Stimulated activated naive CD4-positive, alpha-beta T cell treated with Interleukin-2 at 50 U/mL for 16 hours (primary cell): ENCODE measurements around the gene ADNP2.

ENCODE experiments used
- DNase-seq: peaks from one replicate; lab custom pipeline; 2025; lab: John Stamatoyannopoulos, UW

ADNP2 gene

DNA sequence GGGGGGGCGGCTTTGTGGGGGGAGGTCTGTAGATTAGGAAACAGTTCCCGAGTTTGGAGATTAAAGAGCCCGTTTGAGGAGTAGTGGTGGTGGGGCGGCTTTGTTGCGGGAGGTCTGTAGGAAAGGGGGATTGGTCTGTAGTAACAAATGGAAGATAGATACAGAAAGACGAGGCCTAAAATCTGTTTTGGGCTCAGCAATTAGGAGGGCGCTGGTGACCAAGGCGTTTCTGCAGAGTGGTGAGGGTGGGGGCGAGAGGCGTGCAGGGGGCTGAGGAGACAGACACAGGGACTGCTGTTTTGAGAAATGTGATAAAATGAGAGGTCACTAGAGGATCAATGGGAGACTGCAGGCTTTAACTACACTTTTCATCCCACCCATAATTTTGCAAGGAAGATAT lies 1.6 kb upstream of the ADNP2 start:
- DNase-seq, result no peak

DNA sequence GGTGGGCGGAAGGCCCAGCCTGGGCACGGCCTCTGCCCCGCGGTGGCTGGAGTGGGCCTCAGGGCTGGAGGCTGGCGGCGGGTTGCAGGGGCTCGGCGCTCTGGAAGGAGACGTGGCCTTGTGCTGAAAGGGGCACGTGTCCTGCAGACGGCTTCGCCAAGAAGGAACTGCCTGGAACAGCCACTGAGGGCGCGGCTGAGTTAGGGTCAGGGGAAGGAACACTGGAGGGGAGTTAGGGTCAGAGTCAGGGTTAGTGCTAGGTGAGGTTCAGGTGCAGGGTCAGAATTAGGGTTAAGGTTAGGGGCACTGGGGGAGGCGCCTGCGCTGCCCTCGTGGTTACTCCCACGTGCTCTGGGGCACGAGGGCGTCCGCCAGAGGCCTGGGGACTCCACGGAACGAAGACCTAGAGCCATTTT lies 933 bp upstream of the ADNP2 start:
- no peak for DNase-seq

DNA sequence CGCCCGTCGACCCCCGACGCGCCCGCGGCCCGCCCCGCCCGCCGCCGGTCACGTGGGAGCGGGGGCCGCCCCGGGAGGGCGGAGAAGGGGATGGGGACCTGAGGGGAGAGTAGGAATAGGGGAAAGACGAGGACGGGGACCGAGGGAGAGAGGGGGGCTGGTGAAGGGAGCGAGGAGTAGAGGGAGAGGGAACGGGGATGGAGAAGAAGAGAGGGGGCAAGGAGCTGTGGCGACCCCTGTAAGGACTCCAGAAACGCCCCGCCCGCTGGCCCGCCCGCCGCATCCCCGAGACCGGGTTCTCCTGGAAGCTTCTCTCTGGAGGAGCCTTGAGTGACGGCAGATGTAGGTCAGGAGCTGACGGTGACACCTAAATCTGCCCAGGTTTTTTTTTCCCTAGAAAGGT lies 615 bp downstream of the ADNP2 start:
- DNase-seq, result no peak

DNA sequence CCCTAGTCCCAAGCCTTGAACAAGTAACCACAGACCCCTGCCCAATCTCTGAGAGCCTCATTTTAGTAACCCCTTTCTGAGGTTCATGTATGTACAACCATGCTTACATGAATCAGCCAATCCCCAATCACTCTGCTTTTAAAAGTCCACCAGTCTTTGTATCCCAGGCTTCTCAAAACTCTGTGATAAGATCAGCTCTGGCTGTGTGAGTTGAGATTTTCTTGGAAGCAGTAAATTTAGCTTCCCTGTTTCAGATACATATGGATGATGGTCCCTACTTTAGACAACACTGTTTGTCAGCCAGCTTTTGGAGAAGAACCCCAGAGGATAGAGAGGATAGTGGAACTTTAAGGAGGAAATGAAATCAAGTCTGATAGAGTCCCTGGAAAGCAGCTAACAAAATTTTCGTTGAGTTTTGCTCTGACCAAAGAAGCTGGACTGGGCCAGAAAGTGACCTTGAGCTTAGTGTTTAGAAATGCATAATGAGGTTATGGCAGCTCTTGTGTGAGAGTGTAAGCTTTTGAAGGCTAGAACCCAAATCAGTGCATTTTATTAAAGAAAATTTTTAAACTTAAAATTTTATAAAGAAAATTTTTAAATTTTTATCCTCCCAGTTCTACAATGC lies 3.7 kb downstream of the ADNP2 start:
- no peak for DNase-seq

DNA sequence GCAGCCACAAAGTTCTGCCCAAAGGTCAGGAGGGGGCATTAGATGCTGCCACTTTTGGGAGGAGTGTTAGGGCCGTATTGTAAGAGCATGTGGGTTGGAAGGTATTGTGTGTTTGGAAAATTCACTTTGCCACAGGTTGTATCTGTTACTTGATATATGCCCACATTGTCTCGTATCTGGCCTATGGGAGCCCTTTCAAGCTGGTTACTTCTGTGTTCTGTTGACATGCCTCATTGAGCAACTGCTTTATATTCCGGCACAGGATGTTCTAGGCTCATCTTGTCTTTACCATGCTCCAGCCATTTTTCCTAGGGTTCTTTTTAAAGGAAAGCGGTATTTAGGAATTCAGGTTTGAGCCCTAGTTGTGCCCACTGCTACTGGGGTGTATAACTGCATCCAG lies 6.0 kb downstream of the ADNP2 start:
- DNase-seq, result no peak

DNA sequence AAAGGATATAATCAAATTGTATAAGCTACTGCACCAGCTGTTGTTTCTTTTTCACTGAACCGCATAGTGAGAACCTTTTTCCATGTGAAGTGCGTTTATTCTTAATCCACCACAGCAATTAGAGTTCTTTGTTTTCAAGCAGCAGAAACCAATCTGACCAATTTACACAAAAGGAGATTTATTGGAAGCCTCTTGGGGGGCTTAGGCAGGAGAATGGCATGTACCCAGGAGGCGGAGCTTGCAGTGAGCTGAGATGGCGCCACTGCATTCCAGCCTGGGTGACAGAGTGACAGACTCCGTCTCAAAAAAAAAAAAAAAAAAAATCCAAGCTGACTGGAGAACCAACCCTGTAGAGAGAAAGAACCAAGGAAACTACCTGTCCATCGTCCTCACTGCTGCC lies 10.0 kb downstream of the ADNP2 start:
- no peak for DNase-seq

DNA sequence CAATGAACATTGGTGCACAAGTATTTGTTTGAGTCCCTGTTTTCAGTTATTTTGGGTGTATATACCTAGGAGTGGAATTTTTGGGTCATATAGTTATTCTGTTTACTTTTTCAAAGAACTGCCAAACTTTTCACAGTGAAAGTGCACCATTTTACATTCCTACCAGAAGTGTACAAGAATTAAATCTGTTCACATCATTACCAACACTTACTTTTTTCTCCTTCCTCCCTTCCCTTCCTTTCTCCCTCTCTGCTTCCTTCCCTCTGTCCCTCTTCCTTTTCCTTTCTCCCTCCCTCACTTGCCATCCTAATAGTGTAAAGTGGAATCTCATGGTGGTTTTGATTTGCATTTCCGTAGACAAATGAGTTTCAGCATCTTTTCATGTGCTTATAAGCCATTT lies 11.9 kb downstream of the ADNP2 start:
- no peak for DNase-seq

DNA sequence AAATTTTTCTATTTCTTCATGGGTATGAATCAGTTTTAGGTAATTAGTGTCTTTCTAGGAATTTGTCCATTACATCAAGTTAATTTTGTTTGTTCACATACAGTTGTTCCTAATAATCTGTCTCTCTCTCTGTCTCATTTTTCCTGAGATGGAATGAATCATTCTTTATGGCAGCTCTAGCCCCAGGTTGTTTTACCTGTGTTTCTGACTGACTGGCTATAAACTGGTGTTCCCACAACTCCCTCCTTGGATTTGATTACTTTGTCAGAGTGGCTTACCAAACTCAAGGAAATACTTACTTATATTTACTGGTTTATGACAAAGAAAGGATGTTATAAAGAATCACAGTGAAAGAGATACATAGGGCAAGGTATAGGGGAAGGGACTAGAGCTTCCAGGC lies 15.1 kb downstream of the ADNP2 start:
- no peak for DNase-seq

DNA sequence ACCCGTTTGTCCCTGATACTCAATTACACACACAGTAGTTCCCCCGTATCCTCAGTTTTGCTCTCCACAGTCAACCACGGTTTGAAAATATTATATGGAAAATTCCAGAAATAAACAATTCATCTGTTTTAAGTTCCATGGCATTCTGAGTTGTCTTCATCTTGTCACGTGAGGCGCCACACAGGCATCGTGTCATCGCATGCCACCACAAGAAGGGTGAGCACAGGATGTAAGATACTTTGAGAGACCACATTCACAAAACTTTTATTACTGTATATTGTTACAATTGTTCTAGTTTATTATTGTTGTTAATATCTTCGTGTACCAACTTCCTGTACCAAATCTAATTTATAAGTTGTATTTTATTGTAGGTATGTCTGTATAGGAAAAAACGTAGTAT lies 17.7 kb downstream of the ADNP2 start:
- DNase-seq, result no peak

DNA sequence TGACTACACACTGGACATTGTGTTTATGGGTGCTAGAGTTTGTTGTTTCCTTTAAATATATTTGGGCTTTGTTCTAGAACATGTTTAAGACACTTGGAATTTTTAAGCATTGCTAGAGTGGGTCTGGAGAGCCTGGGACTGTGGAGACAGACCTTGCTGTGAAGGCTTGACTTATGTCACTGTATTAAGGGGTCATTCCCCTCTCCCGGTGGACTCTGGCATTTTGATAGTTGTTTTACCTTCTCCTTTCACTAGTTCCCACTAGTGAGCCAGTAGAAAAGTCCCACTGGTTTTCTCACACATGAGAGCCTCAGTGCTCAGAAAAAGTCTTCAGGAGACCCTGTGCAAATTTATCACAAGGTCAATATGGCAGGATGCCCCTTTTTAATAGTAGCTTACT lies 18.6 kb downstream of the ADNP2 start:
- no peak for DNase-seq

DNA sequence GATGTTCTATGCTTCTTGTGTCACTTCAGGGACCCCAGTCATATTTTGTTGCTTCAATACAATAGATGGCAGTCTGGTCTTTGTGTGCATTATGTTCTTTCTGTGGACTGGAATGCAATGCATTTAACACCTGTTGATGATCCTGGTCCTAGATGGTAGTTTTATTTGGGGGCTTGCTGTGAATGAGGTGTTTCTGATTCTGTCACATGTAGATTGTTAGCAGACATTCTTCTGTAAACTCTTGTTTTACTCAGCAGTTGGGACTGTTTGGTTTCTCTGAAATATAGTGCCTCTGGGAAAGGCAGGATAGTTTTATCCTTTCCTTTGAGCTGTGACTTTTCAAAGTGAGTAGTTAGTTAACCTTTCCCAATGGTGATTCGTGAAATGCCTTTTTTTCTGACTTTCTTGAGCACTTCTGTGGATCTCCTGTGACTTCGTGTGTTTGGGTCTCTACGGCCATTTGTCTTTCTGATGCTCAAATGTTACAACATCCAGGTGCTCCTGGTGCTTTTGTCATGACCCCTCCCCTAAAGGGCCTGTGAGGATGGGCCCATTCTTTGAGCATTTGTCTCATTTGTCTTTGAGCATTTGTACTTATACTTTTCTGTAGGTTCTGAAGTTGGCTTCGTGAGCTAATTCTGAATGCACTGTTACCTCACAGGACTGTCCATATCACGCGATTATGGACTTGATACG lies 20.8 kb downstream of the ADNP2 start:
- no peak for DNase-seq

DNA sequence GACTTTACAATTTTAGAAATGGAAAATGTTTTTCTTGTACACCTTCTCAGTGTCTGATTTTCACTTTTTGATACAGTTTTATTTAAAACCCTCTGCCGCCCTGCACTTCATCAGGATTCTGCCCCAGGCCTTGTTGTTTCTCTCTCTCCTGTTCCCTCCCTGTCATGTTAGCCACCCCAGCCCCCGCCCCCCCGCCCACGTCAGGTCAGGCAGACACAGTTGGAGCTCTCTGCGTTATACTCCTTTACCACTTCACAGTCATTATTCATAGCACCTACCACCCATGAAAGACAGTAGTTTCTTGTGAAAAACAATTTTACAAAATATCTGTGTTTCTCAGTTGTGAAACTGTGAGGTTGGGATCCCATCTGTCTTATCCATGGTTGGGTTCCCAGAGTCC lies 21.5 kb downstream of the ADNP2 start:
- DNase-seq, result no peak

DNA sequence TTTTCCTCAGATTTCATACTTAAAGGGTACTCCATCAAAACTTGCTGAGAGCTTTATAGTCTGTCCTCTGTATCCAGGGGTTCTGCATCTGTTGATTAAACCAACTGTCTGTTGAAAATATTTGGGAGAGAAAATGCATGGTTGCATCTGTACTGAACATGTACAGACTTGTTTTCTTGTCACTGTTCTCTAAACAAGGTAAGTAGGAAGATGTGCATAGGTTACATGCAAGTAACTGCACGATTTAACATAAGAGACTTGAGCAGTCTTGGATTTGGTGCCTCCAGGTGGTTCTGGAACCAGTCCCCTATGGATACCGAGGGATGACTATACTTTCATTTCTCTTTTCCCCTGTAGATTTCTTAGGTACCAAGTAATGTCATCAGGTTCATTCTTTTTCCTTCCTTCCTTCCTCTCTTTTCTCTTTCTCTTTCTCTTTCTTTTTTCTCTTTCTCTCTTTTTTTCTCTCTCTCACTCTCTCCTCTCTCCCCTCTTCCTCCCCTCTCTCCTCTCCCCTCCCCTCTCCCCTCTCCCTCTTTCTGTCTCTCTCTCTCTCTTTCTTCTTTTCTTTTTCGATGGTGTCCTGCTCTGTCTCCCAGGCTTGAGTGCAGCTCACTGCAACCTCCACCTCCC lies 23.2 kb downstream of the ADNP2 start:
- DNase-seq, result no peak

DNA sequence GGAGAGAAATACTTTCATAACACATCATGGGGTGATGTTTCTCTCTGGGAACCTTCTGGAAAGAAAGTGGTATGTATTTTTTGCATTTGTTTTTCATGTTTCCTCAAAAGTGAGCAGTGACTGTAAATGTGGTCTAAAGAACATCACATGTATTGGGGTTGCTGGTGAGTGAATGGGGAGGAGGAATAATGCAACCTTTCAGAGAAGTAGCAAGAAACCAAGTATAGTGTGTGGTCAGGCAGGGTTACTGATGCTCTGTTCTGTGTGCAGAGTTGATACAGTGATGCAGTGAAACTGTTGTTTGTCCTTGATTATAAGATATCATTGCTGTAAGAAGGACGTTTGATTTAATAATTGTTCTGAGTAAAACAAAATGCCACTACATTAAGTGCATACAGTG lies 24.1 kb downstream of the ADNP2 start:
- DNase-seq, result no peak

DNA sequence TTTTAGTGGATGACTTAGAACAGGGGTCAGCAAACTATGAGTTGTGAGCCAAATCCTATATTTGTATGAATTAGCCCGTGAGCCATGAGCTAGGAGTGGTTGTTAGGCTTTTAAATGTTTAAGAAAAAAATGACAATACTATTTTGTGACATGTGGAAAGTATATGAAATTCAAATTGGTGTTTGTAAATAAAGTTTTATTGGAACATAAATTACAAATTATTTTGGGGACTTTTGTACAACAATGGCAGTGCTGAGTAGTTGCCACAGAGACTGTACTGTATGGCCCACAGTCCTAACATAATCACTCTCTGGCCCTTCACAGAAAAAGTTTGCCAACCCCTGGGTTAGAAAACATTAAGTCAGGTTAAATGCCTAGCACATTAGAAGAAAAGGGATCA lies 26.1 kb downstream of the ADNP2 start:
- no peak for DNase-seq

DNA sequence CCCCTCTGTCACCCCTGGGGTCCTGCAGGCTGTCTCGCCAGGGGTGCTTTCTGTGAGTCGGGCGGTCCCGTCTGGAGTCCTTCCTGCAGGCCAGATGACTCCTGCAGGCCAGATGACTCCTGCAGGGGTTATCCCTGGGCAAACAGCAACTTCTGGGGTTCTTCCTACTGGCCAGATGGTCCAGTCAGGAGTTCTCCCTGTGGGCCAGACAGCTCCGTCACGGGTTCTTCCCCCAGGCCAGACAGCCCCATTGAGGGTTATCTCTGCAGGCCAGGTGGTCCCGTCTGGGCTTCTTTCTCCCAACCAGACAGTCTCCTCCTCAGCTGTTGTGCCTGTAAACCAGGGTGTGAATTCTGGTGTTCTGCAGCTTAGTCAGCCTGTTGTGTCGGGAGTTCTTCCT lies 27.6 kb downstream of the ADNP2 start:
- no peak for DNase-seq

DNA sequence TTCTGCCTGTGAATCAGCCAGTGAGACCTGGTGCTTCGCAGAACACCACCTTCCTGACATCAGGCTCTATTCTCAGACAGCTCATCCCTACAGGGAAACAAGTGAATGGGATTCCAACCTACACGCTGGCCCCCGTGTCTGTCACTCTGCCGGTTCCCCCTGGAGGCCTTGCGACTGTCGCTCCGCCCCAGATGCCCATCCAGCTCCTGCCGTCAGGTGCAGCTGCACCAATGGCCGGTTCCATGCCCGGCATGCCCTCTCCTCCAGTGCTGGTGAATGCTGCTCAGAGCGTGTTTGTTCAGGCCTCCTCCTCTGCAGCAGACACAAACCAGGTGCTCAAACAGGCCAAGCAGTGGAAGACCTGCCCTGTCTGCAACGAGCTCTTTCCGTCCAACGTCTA lies 28.1 kb downstream of the ADNP2 start:
- DNase-seq, result no peak

DNA sequence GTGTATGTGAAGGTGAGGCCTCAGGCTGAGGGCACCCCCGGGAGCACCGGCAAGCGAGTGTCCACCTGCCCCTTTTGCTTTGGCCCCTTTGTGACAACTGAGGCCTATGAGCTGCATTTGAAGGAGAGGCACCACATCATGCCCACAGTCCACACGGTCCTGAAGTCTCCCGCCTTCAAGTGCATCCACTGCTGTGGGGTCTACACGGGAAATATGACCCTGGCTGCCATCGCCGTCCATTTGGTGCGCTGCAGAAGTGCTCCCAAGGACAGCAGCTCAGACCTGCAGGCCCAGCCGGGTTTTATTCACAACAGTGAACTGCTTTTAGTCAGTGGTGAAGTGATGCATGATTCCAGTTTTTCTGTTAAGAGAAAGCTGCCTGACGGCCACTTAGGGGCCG lies 28.9 kb downstream of the ADNP2 start:
- no peak for DNase-seq

DNA sequence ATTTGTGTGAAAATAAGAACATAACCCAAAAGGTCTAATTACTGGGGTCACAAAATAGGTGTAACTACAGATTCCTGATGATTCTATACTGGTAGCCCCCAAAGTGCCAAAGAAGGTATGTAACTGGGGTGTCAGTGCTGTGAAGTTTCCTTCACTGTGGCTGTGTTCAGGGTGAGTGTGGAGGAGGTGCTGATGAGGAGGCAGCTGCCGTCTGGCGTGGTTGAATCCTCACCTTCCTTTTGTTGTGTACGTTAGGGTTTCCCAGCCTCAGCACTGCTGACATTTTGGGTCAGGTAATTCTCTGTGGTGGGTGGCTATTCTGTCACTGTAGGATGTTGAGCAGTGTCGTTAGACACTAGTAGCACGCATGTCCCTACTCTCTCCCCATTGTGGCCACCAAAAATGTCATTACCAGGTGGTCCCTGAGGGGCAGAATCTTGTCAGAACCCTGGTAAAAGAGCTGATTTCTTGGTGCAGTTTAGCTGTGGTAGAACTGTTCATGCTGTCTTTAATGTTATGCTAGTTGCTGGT lies 31.5 kb downstream of the ADNP2 start:
- no peak for DNase-seq

DNA sequence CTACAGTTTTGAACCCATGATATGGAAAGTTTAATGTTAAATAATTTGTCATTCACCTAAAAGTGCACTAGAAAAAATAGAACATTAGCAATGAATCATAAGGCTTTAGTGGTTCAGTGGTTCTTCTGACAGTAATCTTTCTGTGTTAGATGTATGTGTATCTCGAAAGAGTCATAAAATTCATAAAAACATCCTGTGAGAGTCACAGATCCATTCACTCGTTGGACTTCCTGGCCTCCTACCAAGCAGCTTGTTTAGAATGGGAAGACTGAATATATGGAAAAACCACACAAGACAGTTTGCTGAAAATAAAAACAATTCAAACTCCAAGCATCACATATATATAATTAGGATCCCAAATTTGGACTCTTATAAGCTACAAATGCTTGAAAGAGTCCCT lies 34.8 kb downstream of the ADNP2 start:
- DNase-seq, result no peak

DNA sequence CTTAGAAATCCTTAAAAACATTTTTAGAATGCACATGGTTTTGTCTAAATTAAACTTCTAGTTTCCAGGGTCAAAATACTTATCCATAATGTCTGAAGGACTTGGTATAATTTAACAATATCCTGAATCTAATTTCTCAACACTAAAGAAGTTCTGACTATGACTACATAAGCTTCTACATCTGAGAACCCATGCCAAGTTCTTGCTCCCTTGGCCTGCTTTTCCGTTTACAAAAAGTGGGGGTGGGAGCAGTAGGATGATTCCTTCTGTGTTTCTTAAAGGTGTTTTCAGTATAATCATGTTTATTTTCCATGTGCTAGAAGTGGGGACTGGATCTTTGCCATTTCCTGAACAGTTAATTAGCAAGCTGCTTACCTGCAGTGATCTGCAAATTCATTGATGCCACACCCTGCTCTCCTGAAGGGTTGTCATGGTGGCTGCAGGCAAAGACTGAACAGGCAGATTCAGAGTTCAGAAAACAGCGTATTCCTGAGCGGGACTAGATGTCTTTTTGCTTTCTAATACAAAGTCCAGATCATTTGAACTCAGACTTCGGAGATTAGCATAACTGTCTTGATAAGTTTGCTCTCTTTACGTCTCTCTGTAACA lies 36.2 kb downstream of the ADNP2 start:
- DNase-seq, result no peak

DNA sequence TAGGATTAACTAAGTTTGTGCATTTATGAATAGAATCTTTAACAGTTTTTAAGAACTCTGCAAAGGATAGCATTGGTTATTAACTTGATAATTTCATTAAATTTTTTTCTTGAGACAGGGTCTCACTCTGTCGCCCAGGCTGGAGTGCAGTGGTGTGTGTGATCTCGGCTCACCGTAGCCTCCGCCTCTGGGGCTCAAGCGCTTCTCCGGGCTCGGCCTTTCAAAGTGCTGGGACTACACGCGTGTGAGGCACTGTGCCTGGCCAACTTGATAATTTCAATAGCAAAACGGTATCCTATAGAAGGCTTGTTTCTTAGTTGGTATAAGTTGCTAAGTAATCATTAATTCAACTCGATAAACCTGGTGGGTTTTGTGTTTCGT lies 38.0 kb downstream of the ADNP2 start:
- no peak for DNase-seq
